ENCODE results near the gene PTTG1IP2.

The PTTG1IP2 gene

DNA sequence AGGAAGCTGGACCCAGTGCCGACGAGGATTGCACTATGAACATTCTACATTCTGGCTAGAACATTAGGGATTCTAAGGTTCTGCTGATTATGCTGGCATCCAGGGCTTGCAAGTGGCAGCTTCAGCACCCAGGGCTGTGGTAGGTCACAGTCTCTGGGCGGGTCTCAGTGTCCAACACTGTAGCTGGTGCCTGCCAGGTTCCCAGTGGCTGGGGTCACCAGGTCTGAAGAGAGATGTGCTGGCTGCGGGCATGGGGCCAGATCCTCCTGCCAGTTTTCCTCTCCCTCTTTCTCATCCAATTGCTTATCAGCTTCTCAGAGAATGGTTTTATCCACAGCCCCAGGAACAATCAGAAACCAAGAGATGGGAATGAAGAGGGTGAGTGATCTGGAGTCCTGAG is at the start of gene PTTG1IP2:
PTTG1IP2 (plus strand) TSS at position 86 of the 400 bp plus-strand sequence; CDS start at position 234, 148 bp downstream.
- TF ChIP-seq, protein P1, sequence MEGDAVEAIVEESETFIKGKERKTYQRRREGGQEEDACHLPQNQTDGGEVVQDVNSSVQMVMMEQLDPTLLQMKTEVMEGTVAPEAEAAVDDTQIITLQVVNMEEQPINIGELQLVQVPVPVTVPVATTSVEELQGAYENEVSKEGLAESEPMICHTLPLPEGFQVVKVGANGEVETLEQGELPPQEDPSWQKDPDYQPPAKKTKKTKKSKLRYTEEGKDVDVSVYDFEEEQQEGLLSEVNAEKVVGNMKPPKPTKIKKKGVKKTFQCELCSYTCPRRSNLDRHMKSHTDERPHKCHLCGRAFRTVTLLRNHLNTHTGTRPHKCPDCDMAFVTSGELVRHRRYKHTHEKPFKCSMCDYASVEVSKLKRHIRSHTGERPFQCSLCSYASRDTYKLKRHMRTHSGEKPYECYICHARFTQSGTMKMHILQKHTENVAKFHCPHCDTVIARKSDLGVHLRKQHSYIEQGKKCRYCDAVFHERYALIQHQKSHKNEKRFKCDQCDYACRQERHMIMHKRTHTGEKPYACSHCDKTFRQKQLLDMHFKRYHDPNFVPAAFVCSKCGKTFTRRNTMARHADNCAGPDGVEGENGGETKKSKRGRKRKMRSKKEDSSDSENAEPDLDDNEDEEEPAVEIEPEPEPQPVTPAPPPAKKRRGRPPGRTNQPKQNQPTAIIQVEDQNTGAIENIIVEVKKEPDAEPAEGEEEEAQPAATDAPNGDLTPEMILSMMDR (IDR thresholded peaks at IDR 0.05; ENCODE audit: extremely low read depth, missing control alignments), result no peak
- no peak for DNase-seq (ENCODE audit: low spot score)

DNA sequence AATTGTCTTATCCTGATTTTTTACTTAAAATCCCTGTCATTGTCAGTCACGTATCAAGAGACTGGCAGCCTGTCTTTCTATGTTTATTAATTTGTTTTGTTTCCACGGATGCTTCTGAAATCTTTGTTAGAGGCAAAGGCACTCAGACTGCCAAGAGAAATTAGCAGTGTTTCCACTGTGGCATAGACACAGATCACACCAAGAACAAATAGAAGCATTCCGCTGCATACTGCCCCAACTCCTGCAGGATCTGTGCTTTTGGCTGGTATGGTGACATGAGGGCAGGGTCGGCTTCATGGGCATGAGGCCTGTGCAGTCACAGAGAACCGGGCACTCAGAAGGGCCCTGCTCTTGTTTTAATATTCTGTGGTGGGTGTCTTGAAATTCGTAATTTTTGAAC is 47.8 kb upstream of the PTTG1IP2 start:
- DNase-seq (ENCODE audit: low spot score), result no peak
- TF ChIP-seq, protein P1 (IDR thresholded peaks at IDR 0.05; ENCODE audit: extremely low read depth, missing control alignments), result no peak

DNA sequence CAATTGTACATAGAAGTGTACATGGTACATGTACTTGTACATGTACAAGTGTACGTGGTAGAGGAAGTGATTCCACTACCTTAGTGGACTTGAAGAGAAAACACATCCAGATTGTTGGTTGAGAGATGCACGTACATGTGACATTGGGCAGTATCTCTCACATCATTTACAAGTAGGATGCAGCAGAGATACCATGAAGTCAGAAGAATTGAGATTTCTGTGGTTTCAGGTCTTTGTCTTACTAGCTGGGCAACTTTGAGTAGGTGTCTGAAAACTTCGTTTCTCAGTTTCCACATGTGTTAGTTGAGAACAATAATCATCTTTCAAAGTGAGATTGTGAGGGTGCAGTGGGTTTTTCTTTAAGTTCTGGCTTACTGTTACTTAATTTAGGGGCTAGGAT is 44.7 kb upstream of the PTTG1IP2 start:
- DNase-seq (ENCODE audit: low spot score), result peak; percentile 25
- TF ChIP-seq, protein P1 (IDR thresholded peaks at IDR 0.05; ENCODE audit: extremely low read depth, missing control alignments), result no peak

DNA sequence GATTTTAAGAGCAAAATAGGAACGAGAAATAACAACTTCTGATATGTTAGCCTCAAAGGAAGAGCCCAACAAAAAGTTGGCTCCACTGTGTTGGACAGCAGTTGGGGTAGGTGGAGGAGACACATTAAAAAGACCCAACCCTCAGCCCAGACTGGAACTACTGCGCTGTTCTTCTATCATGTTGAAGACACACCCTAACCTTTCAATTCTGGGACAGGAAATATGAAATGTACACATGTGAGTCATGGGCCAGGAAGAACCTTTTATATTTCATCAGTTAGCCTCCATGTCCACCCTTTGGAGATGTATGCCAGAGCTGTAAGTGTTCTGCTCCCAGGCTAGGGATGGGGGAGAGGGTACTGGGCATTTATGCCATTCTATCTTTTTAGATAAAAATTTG is 44.1 kb upstream of the PTTG1IP2 start:
- DNase-seq (ENCODE audit: low spot score), result no peak
- TF ChIP-seq, protein P1 (IDR thresholded peaks at IDR 0.05; ENCODE audit: extremely low read depth, missing control alignments), result no peak

DNA sequence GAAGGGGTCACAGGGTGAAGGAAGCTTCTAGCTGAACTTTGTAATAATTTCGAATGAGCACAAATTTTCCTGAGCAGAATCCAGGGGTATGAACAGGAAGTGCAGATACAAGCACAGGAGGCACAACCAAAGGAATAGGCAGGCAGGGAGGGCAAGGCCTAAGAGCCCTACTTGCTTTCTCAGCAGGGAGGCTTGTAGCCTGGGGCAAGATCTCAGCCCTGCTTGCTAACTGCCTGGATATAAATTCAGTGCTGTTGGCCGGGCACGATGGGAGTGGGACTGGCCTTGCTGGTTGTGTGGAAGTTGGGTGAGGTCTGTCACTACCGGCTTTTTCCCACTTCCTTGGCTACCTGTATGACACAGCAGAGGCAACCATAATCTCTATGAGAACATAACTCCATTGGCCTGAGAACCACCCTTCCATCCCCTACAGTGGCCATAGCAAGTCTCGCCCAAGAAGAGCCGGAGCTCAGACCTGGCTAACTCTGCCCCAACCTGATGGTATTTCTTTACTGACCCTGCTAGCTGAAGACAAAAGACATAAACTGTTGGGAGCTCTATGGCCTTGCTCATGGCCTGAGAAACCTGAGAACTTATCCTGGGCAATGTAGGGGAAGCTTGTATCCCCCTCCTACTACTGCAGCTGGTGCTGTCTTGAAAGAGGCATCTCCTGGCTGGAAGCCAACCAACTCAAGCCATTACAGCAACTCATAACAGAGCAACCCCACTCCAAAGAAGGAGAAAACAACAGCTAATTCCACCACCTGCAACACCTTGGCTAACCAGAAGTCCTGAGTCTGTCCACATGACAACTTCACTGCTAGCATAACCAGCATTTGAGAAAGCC is 38.6 kb upstream of the PTTG1IP2 start:
- TF ChIP-seq, protein P1 (IDR thresholded peaks at IDR 0.05; ENCODE audit: extremely low read depth, missing control alignments), result no peak
- no peak for DNase-seq (ENCODE audit: low spot score)

DNA sequence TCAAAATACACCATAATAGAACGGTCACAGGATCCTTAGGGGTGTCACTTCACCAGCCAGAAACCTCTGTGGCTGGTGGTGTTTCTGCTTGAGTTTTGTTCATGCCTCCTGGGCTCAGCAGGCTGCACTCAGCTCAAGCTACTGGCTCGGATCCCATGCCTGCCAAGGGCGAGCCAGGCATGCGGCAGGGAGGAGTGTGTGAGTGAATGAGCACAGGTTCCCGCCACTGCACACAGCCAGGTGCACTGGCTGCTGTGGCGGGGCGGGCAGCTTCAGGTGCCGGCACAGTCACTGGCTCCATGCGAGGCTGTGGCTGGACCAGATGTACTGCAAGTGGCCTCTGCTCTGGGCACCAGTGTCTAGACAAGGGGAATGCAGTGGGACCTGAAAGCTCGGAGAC is 36.7 kb upstream of the PTTG1IP2 start:
- no peak for DNase-seq (ENCODE audit: low spot score)
- TF ChIP-seq, protein P1 (IDR thresholded peaks at IDR 0.05; ENCODE audit: extremely low read depth, missing control alignments), result no peak

DNA sequence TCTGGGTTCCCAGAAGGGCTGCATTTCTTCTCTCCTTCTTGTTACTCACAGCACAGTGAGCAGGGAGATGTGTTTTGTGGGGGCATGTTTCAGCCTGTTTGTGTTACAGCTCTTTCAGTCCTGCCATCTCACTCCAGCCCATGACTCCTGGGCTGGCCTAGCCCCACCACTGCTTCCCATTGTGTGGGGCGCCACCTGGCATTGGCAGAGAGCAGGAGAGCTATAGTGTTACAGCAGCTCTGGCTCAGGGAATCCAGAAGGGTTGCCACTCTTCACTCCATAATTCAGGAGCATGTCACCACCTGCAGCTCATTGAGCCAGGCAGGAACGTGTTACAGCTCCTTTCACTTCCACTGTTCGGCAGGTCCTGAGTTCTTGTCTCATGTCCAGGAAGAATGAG is 36.2 kb upstream of the PTTG1IP2 start:
- TF ChIP-seq, protein P1 (IDR thresholded peaks at IDR 0.05; ENCODE audit: extremely low read depth, missing control alignments), result no peak
- no peak for DNase-seq (ENCODE audit: low spot score)

Data from GM20000 (cell line).